ENCODE measurements around the gene ECE1. TPM values are rescaled to one million over a fixed set of nuclear protein-coding genes. Genes with fewer than 3 reads are reported as not detected.
A peak's percentile ranks its signal among the peaks of the same experiment; 100 is the strongest.

The ECE1 gene
- total and polyA plus RNA-seq, 9 of the 15 experiments (the other 6 are each of a cell fraction or from before 2014, with no cell fraction given): 0.56 to 34.8 (median 11.0) TPM

DNA sequence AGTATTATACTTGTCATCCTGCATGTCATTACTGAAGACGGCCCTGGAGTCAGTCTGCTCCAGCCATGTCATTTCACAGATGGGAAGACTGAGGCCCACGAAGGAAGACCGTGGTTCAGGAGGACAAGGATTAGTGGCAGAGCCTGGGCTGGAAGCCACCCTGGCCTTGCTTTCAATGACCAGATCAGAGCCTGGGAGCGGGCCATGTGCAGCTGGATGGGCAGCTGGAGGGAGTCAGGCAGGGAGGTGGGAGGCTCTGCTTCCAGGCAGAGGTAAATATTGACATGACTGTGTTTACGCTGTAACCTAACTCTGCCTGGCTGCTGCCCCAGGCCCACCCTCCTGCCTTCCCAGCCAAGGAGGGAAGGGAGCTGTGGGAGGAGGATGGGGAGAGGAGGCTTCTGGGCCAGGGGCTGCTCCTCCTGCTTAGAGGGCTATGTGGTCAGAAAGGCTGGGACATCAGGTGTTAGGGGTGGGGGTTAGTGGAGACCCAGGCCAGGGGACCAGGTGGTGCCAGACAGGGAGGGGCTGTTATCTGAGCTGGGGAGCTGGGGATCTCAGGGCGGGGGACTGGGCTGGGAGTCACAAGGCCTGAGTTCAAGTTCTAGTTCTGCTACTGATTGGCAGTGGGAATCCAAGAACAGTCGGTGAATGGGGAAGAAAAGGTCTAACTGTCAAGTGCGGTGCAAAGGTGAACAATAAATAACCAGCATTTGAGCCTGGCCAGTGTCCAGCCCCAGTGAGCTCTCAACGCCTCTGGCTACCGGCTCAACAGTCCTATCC lies 48.5 kb upstream of the ECE1 start:
- Histone ChIP-seq H3K9me1 (ENCODE audit: control insufficient read depth, insufficient read depth, low read length) (no peaks in the 10 kb centered on the region), H4K20me1 (replicated peaks; ENCODE audit: control insufficient read depth, insufficient read depth, low read length) (peaks cover 58% of the 10 kb centered on the region), H3K27me3 (ENCODE audit: control insufficient read depth in 2 of 2, insufficient read depth in 2 of 2, low read length in 2 of 2) (no peaks in the 10 kb centered on the region; a peak in 1 of 5 replicates), H3K9ac (ENCODE audit: insufficient read depth in 1 of 2, low read depth in 2 of 2, low read length in 2 of 2) (peak overlapping the region in 1 of 2 experiments; percentile 63; a peak in 2 of 4 replicates), H3K4me2 (ENCODE audit: insufficient read depth, low read length) (no peak overlapping the region), H3K4me3 (no peak overlapping the region), H3K79me2 (ENCODE audit: control insufficient read depth, insufficient read depth, low read length) (peaks cover 2% of the 10 kb centered on the region; the same call in 1 of the 3 replicates), H3K36me3 (ENCODE audit: control insufficient read depth, insufficient read depth, low read length) (no peaks in the 10 kb centered on the region), H2AFZ (ENCODE audit: low read depth, low read length) (no peak overlapping the region), H3K4me1 (replicated peaks in 1 of 2; ENCODE audit: control insufficient read depth in 2 of 2, insufficient read depth in 2 of 2, low read length in 2 of 2) (peaks cover 21 to 34% of the 10 kb centered on the region in 2 experiments), H3K9me3 (replicated peaks; ENCODE audit: control insufficient read depth, insufficient read depth, low read depth, low read length) (no peaks in the 10 kb centered on the region), H3K27ac (ENCODE audit: extremely low read depth, low read depth, low read length) (no peak overlapping the region)
- ChIA-PET CTCF (ENCODE audit: low intra/inter-chr PET ratio) (interaction anchor here (0.5 to 0.8 kb wide), 2 partner anchors 30 to 1935 kb away, joined by 3 read pairs; no protein-coding TSS in a partner anchor), POLR2A (interaction anchor here (0.6 to 2.3 kb wide), 7 partner anchors 12 to 258 kb away, joined by 3 to 11 read pairs (median 4); no protein-coding TSS in a partner anchor)
- ATAC-seq (no peak), FAIRE-seq (no peak), DNase-seq (ENCODE audit: extremely low read depth in 1 of 4, low spot score in 3 of 4) (no peak)
- no TSS peak for BruUV-seq (replicated peaks)
- intact Hi-C loops (cut with micrococcal nuclease) (no loop called here), in situ Hi-C loops (cut with MboI) (no loop called here)
- 56% methylated on average over 10 of the region's 10 CpGs for WGBS (ENCODE audit: insufficient coverage, low coverage, missing lambda C conversion rate)
- TF ChIP-seq RCOR1 (IDR thresholded peaks at IDR 0.05; ENCODE audit: borderline replicate concordance in 1 of 2, low read depth in 2 of 2, low read length in 2 of 2): peak in 1 of 2 experiments; percentile 36; a peak in 1 of 4 replicates
- TF ChIP-seq TEAD4 (IDR thresholded peaks at IDR 0.05; ENCODE audit: low read length): no peak
- no peak for TF ChIP-seq TEAD4 (CRISPR knock-in tag; IDR thresholded peaks at IDR 0.05; ENCODE audit: borderline replicate concordance)
- peak; percentile 77; the same call in 1 of the 2 replicates for TF ChIP-seq BCOR (IDR thresholded peaks at IDR 0.05)
- TF ChIP-seq SLC30A9 (CRISPR knock-in tag; IDR thresholded peaks at IDR 0.05): no peak
- peak; percentile 26; the same call in 1 of the 2 replicates for TF ChIP-seq ZNF282 (CRISPR knock-in tag; IDR thresholded peaks at IDR 0.05)
- no peak for TF ChIP-seq U2AF2 (optimal IDR thresholded peaks at IDR 0.05; ENCODE audit: low read depth, low read length)
- TF ChIP-seq HDAC2 (IDR thresholded peaks at IDR 0.05): 0 out of 2 replicates have a peak, but pooled peaks have one; percentile 24
- no peak for TF ChIP-seq CBFA2T3 (IDR thresholded peaks at IDR 0.05)
- no peak for TF ChIP-seq ATF4 (CRISPR knock-in tag; IDR thresholded peaks at IDR 0.05)
- no peak for TF ChIP-seq RBBP5 (IDR thresholded peaks at IDR 0.05; ENCODE audit: borderline replicate concordance, insufficient read depth, low read length, poor library complexity, severe bottlenecking)
- no peak for TF ChIP-seq RBFOX2 (IDR thresholded peaks at IDR 0.05; ENCODE audit: low read depth, low read length)
- TF ChIP-seq ZNF124 (CRISPR knock-in tag; IDR thresholded peaks at IDR 0.05): 0 out of 2 replicates have a peak, but pooled peaks have one; percentile 52
- no peak for TF ChIP-seq XRCC3 (IDR thresholded peaks at IDR 0.05)
- TF ChIP-seq ARNT (IDR thresholded peaks at IDR 0.05): no peak
- TF ChIP-seq PKNOX1 (IDR thresholded peaks at IDR 0.05): 0 out of 2 replicates have a peak, but pooled peaks have one; percentile 22
- 0 out of 2 replicates have a peak, but pooled peaks have one; percentile 41 for TF ChIP-seq FOXJ2 (tag; IDR thresholded peaks at IDR 0.05)
- no peak for TF ChIP-seq THRAP3 (IDR thresholded peaks at IDR 0.05; ENCODE audit: borderline replicate concordance)
- no peak for TF ChIP-seq IRF2 (CRISPR knock-in tag; IDR thresholded peaks at IDR 0.05)
- peak; percentile 76 for TF ChIP-seq ZNF3 (CRISPR knock-in tag; IDR thresholded peaks at IDR 0.05)
- TF ChIP-seq ADNP (tag; IDR thresholded peaks at IDR 0.05): 0 out of 2 replicates have a peak, but pooled peaks have one; percentile 27
- no peak for TF ChIP-seq L3MBTL2 (IDR thresholded peaks at IDR 0.05)
- peak in 1 of 2 experiments; percentile 60; a peak in 1 of 4 replicates for TF ChIP-seq FOXA3 (CRISPR knock-in tag; conservative IDR thresholded peaks at IDR 0.05 in 1 of 2, IDR thresholded peaks at IDR 0.05 in 1 of 2)
